Thoracic aorta (tissue), 2 donors: Measurements from ENCODE around the gene PRKCB. TPM values are rescaled to one million over a fixed set of nuclear protein-coding genes. Genes with fewer than 3 reads are reported as not detected.

Experiments
- ATAC-seq: fragments of 150-250 bp; one replicate; pipeline ENCODE4 v1.8.0; 2017; ENCODE audit warnings: low read depth; ENCODE audit not compliant: insufficient number of reproducible peaks, low FRiP score
- DNase-seq: peaks from one replicate; pipeline ENCODE4 v3.0.0-alpha.2; 2020; ENCODE audit warnings: low spot score
- H3K27ac ChIP-seq, 2 donors: fragments of 200-600 bp; sonication (generic); 1 replicate in 1 of 2; 2 replicates in 1 of 2; pipeline ENCODE4 v1.5.1; 2016; ENCODE audit warnings: mild to moderate bottlenecking in 2 of 2, moderate library complexity in 2 of 2
- H3K27me3 ChIP-seq: fragments of 200-600 bp; sonication (generic); replicated peaks from 2 replicates; pipeline ENCODE4 v1.6.0; 2016; ENCODE audit warnings: mild to moderate bottlenecking; ENCODE audit not compliant: insufficient read depth
- H3K36me3 ChIP-seq: fragments of 200-600 bp; sonication (generic); one replicate; pipeline ENCODE4 v1.5.1; 2016
- H3K4me1 ChIP-seq, 2 donors: fragments of 200-600 bp; sonication (generic); 1 replicate in 1 of 2; 2 replicates in 1 of 2; pipeline versions ENCODE4 v1.5.1 to v1.6.0; 2016; ENCODE audit warnings: low read depth in 2 of 2, mild to moderate bottlenecking in 1 of 2; ENCODE audit not compliant: control insufficient read depth in 1 of 2
- H3K4me3 ChIP-seq: fragments of 200-600 bp; sonication (generic); 2 replicates; pipeline ENCODE4 v1.5.1; 2016; ENCODE audit warnings: mild to moderate bottlenecking
- H3K9me3 ChIP-seq: fragments of 200-600 bp; sonication (generic); 2 replicates; pipeline ENCODE4 v1.5.1; 2016
- total RNA-seq, 2 donors: library from RNA; depleted of rRNA; stranded (reverse); fragments of >200 nt; gene quantifications; one replicate each; pipeline versions ENCODE4 v1.1.0 to v1.2.3, GENCODE V29; 2016
- TF ChIP-seq, protein P1 (sequence below): fragments of 200-600 bp; sonication (generic); IDR thresholded peaks from one replicate; pipeline ENCODE4 v1.5.1; 2019; ENCODE audit warnings: antibody characterized with exemption

Gene PRKCB
- total RNA-seq, 2 donors from 2014 or later = 3.4 to 7.5 TPM

- Histone ChIP-seq H3K27me3 (no peaks in the 10 kb centered on the region), H3K4me1 (no peaks in the 10 kb centered on the region), H3K9me3 (no peaks in the 10 kb centered on the region), H3K27ac (no peak overlapping the region), H3K36me3 (no peaks in the 10 kb centered on the region), H3K4me3 (no peak overlapping the region)
- ATAC-seq = no peak
- TF ChIP-seq, protein P1, sequence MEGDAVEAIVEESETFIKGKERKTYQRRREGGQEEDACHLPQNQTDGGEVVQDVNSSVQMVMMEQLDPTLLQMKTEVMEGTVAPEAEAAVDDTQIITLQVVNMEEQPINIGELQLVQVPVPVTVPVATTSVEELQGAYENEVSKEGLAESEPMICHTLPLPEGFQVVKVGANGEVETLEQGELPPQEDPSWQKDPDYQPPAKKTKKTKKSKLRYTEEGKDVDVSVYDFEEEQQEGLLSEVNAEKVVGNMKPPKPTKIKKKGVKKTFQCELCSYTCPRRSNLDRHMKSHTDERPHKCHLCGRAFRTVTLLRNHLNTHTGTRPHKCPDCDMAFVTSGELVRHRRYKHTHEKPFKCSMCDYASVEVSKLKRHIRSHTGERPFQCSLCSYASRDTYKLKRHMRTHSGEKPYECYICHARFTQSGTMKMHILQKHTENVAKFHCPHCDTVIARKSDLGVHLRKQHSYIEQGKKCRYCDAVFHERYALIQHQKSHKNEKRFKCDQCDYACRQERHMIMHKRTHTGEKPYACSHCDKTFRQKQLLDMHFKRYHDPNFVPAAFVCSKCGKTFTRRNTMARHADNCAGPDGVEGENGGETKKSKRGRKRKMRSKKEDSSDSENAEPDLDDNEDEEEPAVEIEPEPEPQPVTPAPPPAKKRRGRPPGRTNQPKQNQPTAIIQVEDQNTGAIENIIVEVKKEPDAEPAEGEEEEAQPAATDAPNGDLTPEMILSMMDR = no peak
- DNase-seq = no peak
These were observed 353.1 kb downstream of the PRKCB start for GRCh38 chr16:24188751-24189318.

- H3K4me1 ChIP-seq = no peaks in the 10 kb centered on the region
- no peak overlapping the region for H3K27ac ChIP-seq
- H3K9me3 ChIP-seq = no peaks in the 10 kb centered on the region
- H3K36me3 ChIP-seq = no peaks in the 10 kb centered on the region
- TF ChIP-seq, protein P1 = no peak
- H3K4me3 ChIP-seq = no peak overlapping the region
- DNase-seq (no peak), ATAC-seq (no peak)
- H3K27me3 ChIP-seq = no peaks in the 10 kb centered on the region
These were observed 354.2 kb downstream of the PRKCB start for GRCh38 chr16:24189941-24190340.

- Histone ChIP-seq H3K9me3 (no peaks in the 10 kb centered on the region), H3K4me1 (no peaks in the 10 kb centered on the region), H3K27me3 (no peaks in the 10 kb centered on the region), H3K36me3 (no peaks in the 10 kb centered on the region), H3K4me3 (no peak overlapping the region), H3K27ac (no peak overlapping the region)
- no peak for DNase-seq
- ATAC-seq = no peak
- TF ChIP-seq, protein P1 = no peak
These were observed 356.2 kb downstream of the PRKCB start for GRCh38 chr16:24191876-24192402.

- Histone ChIP-seq H3K27ac (no peak overlapping the region), H3K4me3 (no peak overlapping the region), H3K36me3 (no peaks in the 10 kb centered on the region), H3K9me3 (no peaks in the 10 kb centered on the region), H3K4me1 (no peaks in the 10 kb centered on the region), H3K27me3 (no peaks in the 10 kb centered on the region)
- TF ChIP-seq, protein P1 = no peak
- DNase-seq = no peak
- ATAC-seq = no peak
These were observed 359.4 kb downstream of the PRKCB start for GRCh38 chr16:24195221-24195620.

- Histone ChIP-seq H3K9me3 (no peaks in the 10 kb centered on the region), H3K4me1 (no peaks in the 10 kb centered on the region), H3K27ac (no peak overlapping the region), H3K36me3 (no peaks in the 10 kb centered on the region), H3K27me3 (no peaks in the 10 kb centered on the region), H3K4me3 (no peak overlapping the region)
- TF ChIP-seq, protein P1 = no peak
- DNase-seq (no peak), ATAC-seq (no peak)
These were observed 363.2 kb downstream of the PRKCB start for GRCh38 chr16:24198807-24199533.
